Caco-2 (cell line): ENCODE results near the gene VRK2. TPM values are rescaled to one million over a fixed set of nuclear protein-coding genes. Genes with fewer than 3 reads are reported as not detected.

Experiments used
- BruUV-seq: library from RNA; stranded (reverse); fragments of 400-500 nt; replicated peaks from 2 replicates; lab custom pipeline; 2021; lab: Mats Ljungman, UMichigan
- CTCF ChIA-PET: fragments of 300-600 bp; sonication (Branson Sonifier 250); formaldehyde crosslinking; loops from one replicate; lab custom pipeline; 2022; ENCODE audit warnings: antibody characterized with exemption; lab: Charles Lee
- POLR2A ChIA-PET: fragments of 300-600 bp; sonication (Branson Sonifier 250); formaldehyde crosslinking; loops from one replicate; lab custom pipeline; 2022; ENCODE audit warnings: antibody characterized with exemption; lab: Charles Lee
- DNase-seq, 2 experiments: peaks; one replicate each; pipeline versions ENCODE4 v3.0.0 to v3.0.0-alpha.2; 2020 to 2022
- H3K27me3 ChIP-seq: replicated peaks from 2 replicates; pipeline ENCODE4 v1.6.0; 2011; ENCODE audit warnings: low read length; ENCODE audit not compliant: control insufficient read depth, insufficient read depth
- H3K36me3 ChIP-seq: 2 replicates; pipeline ENCODE4 v1.5.1; 2011; ENCODE audit warnings: low read length; ENCODE audit not compliant: control insufficient read depth, insufficient read depth
- H3K4me1 ChIP-seq: fragments of 250-450 bp; sonication (Bioruptor Pico); 2 replicates; pipeline ENCODE4 v1.5.1; 2020; ENCODE audit warnings: mild to moderate bottlenecking
- H3K4me3 ChIP-seq: 2 replicates; pipeline ENCODE4 v1.5.1; 2011; ENCODE audit warnings: low read depth, mild to moderate bottlenecking, control low read depth, low read length
- H3K9me3 ChIP-seq: fragments of 250-450 bp; sonication (Bioruptor Pico); 2 replicates; pipeline ENCODE4 v1.5.1; 2020; ENCODE audit warnings: mild to moderate bottlenecking, moderate library complexity
- H3K27ac Mint-ChIP-seq: one replicate; pipeline ENCODE4 v1.8.0; 2022; ENCODE audit warnings: mixed read lengths; ENCODE audit not compliant: unreplicated experiment
- H3K27me3 Mint-ChIP-seq: one replicate; pipeline ENCODE4 v1.8.0; 2022; ENCODE audit warnings: mixed read lengths; ENCODE audit not compliant: insufficient read depth, unreplicated experiment
- H3K36me3 Mint-ChIP-seq: one replicate; pipeline ENCODE4 v1.8.0; 2022; ENCODE audit warnings: mild to moderate bottlenecking, mixed read lengths; ENCODE audit not compliant: insufficient read depth, unreplicated experiment
- H3K4me1 Mint-ChIP-seq: one replicate; pipeline ENCODE4 v1.8.0; 2022; ENCODE audit warnings: low read depth, mixed read lengths; ENCODE audit not compliant: unreplicated experiment
- H3K4me3 Mint-ChIP-seq: one replicate; pipeline ENCODE4 v1.8.0; 2022; ENCODE audit warnings: mild to moderate bottlenecking, moderate library complexity, mixed read lengths; ENCODE audit not compliant: unreplicated experiment
- H3K9me3 Mint-ChIP-seq: one replicate; pipeline ENCODE4 v1.8.0; 2022; ENCODE audit warnings: mixed read lengths; ENCODE audit not compliant: unreplicated experiment
- intact Hi-C: fragments of 100-400 bp; cut with micrococcal nuclease; formaldehyde crosslinking; loops from one replicate; pipeline ENCODE4 v1.10.0; 2022; ENCODE audit not compliant: unreplicated experiment
- total RNA-seq: library from RNA; stranded (reverse); gene quantifications from 2 replicates; pipeline ENCODE4 v1.2.3, GENCODE V29; 2022
- TF ChIP-seq, protein P1 (sequence below), 2 experiments: fragments of 200-600 bp in 1 of 2; IDR thresholded peaks; 1 replicate in 1 of 2; 2 replicates in 1 of 2; pipeline versions ENCODE4 v1.5.1 to v1.8.0; 2011 to 2022; ENCODE audit warnings: antibody characterized with exemption in 1 of 2, control low read depth in 1 of 2, inconsistent platforms in 1 of 2, low read depth in 1 of 2, low read length in 1 of 2, mild to moderate bottlenecking in 1 of 2, moderate library complexity in 1 of 2; ENCODE audit not compliant: insufficient read depth in 1 of 2, severe bottlenecking in 1 of 2, unreplicated experiment in 1 of 2

The VRK2 gene
- total RNA-seq, 1 experiment from 2014 or later = 35.4 TPM

DNA sequence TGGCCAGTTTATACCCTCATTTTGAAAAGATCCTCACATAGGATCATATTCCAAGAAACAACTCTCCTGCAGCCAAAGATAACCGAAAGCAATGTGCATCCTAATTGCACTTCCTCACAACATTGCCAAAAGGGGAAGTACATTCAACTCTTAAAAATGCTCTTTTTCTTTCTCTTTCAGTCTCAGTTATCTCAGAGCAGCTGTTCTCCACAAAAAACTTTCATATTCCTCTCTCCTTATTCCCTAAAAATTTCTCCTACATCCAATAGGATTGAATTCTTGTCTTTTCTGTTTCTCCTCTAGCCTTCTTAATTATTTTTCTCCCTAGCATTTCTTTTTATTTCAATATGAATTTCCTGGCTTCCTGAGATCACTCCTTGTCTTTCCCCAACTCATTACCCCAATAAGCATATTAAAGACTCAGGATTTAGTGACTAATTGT is 7.4 kb upstream of the VRK2 start:
- H3K9me3 Mint-ChIP-seq = no peaks in the 10 kb centered on the region
- TF ChIP-seq, protein P1, sequence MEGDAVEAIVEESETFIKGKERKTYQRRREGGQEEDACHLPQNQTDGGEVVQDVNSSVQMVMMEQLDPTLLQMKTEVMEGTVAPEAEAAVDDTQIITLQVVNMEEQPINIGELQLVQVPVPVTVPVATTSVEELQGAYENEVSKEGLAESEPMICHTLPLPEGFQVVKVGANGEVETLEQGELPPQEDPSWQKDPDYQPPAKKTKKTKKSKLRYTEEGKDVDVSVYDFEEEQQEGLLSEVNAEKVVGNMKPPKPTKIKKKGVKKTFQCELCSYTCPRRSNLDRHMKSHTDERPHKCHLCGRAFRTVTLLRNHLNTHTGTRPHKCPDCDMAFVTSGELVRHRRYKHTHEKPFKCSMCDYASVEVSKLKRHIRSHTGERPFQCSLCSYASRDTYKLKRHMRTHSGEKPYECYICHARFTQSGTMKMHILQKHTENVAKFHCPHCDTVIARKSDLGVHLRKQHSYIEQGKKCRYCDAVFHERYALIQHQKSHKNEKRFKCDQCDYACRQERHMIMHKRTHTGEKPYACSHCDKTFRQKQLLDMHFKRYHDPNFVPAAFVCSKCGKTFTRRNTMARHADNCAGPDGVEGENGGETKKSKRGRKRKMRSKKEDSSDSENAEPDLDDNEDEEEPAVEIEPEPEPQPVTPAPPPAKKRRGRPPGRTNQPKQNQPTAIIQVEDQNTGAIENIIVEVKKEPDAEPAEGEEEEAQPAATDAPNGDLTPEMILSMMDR (IDR thresholded peaks at IDR 0.05; ENCODE audit: insufficient read depth in 1 of 2, low read depth in 1 of 2, low read length in 1 of 2, severe bottlenecking in 1 of 2, unreplicated experiment in 1 of 2) = no peak
- no peak for DNase-seq
- POLR2A ChIA-PET = no interaction called here
- intact Hi-C loops = no loop called here
- peaks cover 22% of the 10 kb centered on the region for H3K4me1 Mint-ChIP-seq
- CTCF ChIA-PET = no interaction called here
- Histone ChIP-seq H3K9me3 (0 out of 2 replicates have a peak, but pooled peaks cover 6% of the 10 kb centered on the region), H3K27me3 (no peaks in the 10 kb centered on the region), H3K36me3 (no peaks in the 10 kb centered on the region), H3K4me1 (peaks cover 21% of the 10 kb centered on the region; the same call in 1 of the 2 replicates), H3K4me3 (no peak overlapping the region)
- H3K27ac Mint-ChIP-seq = no peak overlapping the region
- H3K36me3 Mint-ChIP-seq = no peaks in the 10 kb centered on the region
- no TSS peak for BruUV-seq
- H3K4me3 Mint-ChIP-seq = no peak overlapping the region
- H3K27me3 Mint-ChIP-seq = no peaks in the 10 kb centered on the region

- CTCF ChIA-PET = no interaction called here
- BruUV-seq = no TSS peak
- H3K36me3 ChIP-seq = no peaks in the 10 kb centered on the region
- Mint-ChIP-seq H3K36me3 (peaks cover 10% of the 10 kb centered on the region), H3K4me1 (peaks cover 35% of the 10 kb centered on the region), H3K27ac (peak overlapping the region; percentile 4), H3K27me3 (no peaks in the 10 kb centered on the region), H3K4me3 (no peak overlapping the region), H3K9me3 (no peaks in the 10 kb centered on the region)
- POLR2A ChIA-PET = no interaction called here
- intact Hi-C loops = no loop called here
- H3K9me3 ChIP-seq = 0 out of 2 replicates have a peak, but pooled peaks cover 6% of the 10 kb centered on the region
- TF ChIP-seq, protein P1 (IDR thresholded peaks at IDR 0.05; ENCODE audit: insufficient read depth in 1 of 2, low read depth in 1 of 2, low read length in 1 of 2, severe bottlenecking in 1 of 2, unreplicated experiment in 1 of 2) = no peak
- no peak overlapping the region for H3K4me3 ChIP-seq
- peaks cover 33% of the 10 kb centered on the region; the same call in 1 of the 2 replicates for H3K4me1 ChIP-seq
- H3K27me3 ChIP-seq = no peaks in the 10 kb centered on the region
- no peak for DNase-seq
These were observed 4.1 kb upstream of the VRK2 start for GRCh38 chr2:58042486-58042970.

GRCh38 chr2:58044145-58044544 is 2.5 kb upstream of the VRK2 start:
- ChIA-PET POLR2A (no interaction called here), CTCF (no interaction called here)
- BruUV-seq = no TSS peak
- Mint-ChIP-seq H3K27me3 (no peaks in the 10 kb centered on the region), H3K27ac (no peak overlapping the region), H3K36me3 (peaks cover 11% of the 10 kb centered on the region), H3K9me3 (no peaks in the 10 kb centered on the region), H3K4me1 (peaks cover 35% of the 10 kb centered on the region), H3K4me3 (peak overlapping the region; percentile 86)
- Histone ChIP-seq H3K36me3 (no peaks in the 10 kb centered on the region), H3K9me3 (no peaks in the 10 kb centered on the region), H3K27me3 (no peaks in the 10 kb centered on the region), H3K4me1 (peaks cover 37% of the 10 kb centered on the region), H3K4me3 (no peak overlapping the region)
- no peak for DNase-seq
- TF ChIP-seq, protein P1 (IDR thresholded peaks at IDR 0.05; ENCODE audit: insufficient read depth in 1 of 2, low read depth in 1 of 2, low read length in 1 of 2, severe bottlenecking in 1 of 2, unreplicated experiment in 1 of 2) = no peak
- intact Hi-C loops = no loop called here
